ENCODE data around the gene L3MBTL4.

Gene L3MBTL4

GRCh38 chr18:6251084-6251483 lies 163.6 kb downstream of the L3MBTL4 start:
- DNase-seq (ENCODE audit: low read depth), result no peak

- DNase-seq (ENCODE audit: low read depth), result no peak
These were observed 164.9 kb downstream of the L3MBTL4 start for GRCh38 chr18:6249788-6250187.

GRCh38 chr18:6249170-6249569 lies 165.5 kb downstream of the L3MBTL4 start:
- no peak for DNase-seq (ENCODE audit: low read depth)

GRCh38 chr18:6248017-6248416 lies 166.7 kb downstream of the L3MBTL4 start:
- no peak for DNase-seq (ENCODE audit: low read depth)

- no peak for DNase-seq (ENCODE audit: low read depth)
These were observed 172.7 kb downstream of the L3MBTL4 start for GRCh38 chr18:6242004-6242403.

- no peak for DNase-seq (ENCODE audit: low read depth)
These were observed 175.0 kb downstream of the L3MBTL4 start for GRCh38 chr18:6239716-6240115.

- DNase-seq (ENCODE audit: low read depth), result no peak
These were observed 178.5 kb downstream of the L3MBTL4 start for GRCh38 chr18:6236258-6236657.

GRCh38 chr18:6222271-6222670 lies 192.4 kb downstream of the L3MBTL4 start:
- DNase-seq (ENCODE audit: low read depth), result no peak

GRCh38 chr18:6221602-6222014 lies 193.1 kb downstream of the L3MBTL4 start:
- no peak for DNase-seq (ENCODE audit: low read depth)

- DNase-seq (ENCODE audit: low read depth), result no peak
These were observed 194.6 kb downstream of the L3MBTL4 start for GRCh38 chr18:6220129-6220528.

GRCh38 chr18:6219116-6219717 lies 195.5 kb downstream of the L3MBTL4 start:
- DNase-seq (ENCODE audit: low read depth), result peak; percentile 12

- no peak for DNase-seq (ENCODE audit: low read depth)
These were observed 198.8 kb downstream of the L3MBTL4 start for GRCh38 chr18:6215888-6216287.

- DNase-seq (ENCODE audit: low read depth), result no peak
These were observed 203.6 kb downstream of the L3MBTL4 start for GRCh38 chr18:6211174-6211504.

- DNase-seq (ENCODE audit: low read depth), result no peak
These were observed 204.2 kb downstream of the L3MBTL4 start for GRCh38 chr18:6210349-6211173.

GRCh38 chr18:6207941-6208340 lies 206.8 kb downstream of the L3MBTL4 start:
- DNase-seq (ENCODE audit: low read depth), result no peak

GRCh38 chr18:6207116-6207515 lies 207.6 kb downstream of the L3MBTL4 start:
- DNase-seq (ENCODE audit: low read depth), result no peak

- no peak for DNase-seq (ENCODE audit: low read depth)
These were observed 209.0 kb downstream of the L3MBTL4 start for GRCh38 chr18:6205706-6206105.

GRCh38 chr18:6204476-6204875 lies 210.2 kb downstream of the L3MBTL4 start:
- DNase-seq (ENCODE audit: low read depth), result no peak

GRCh38 chr18:6203791-6204190 lies 210.9 kb downstream of the L3MBTL4 start:
- no peak for DNase-seq (ENCODE audit: low read depth)

GRCh38 chr18:6202861-6203260 lies 211.8 kb downstream of the L3MBTL4 start:
- no peak for DNase-seq (ENCODE audit: low read depth)

- no peak for DNase-seq (ENCODE audit: low read depth)
These were observed 214.4 kb downstream of the L3MBTL4 start for GRCh38 chr18:6200204-6200774.

- DNase-seq (ENCODE audit: low read depth), result no peak
These were observed 214.9 kb downstream of the L3MBTL4 start for GRCh38 chr18:6199777-6200176.

GRCh38 chr18:6198585-6198984 lies 216.1 kb downstream of the L3MBTL4 start:
- no peak for DNase-seq (ENCODE audit: low read depth)
